ENCODE results near the gene PHKG1.
"Not testable (repeated sequence)": the region's sequence is repeated elsewhere in the genome, so short reads cannot be mapped to it uniquely, and the experiment has no call there.

GRCh38 chr7:56045758-56046157 is 47.0 kb downstream of the PHKG1 start:
- not testable (repeated sequence) for TF ChIP-seq ZNF274 (IDR thresholded peaks at IDR 0.05; ENCODE audit: insufficient read depth, insufficient read length); RFX5 (IDR thresholded peaks at IDR 0.05; ENCODE audit: low read depth, low read length); EZH2 (IDR thresholded peaks at IDR 0.05; ENCODE audit: borderline replicate concordance, control insufficient read depth, low read depth, low read length); STAT1 (conservative IDR thresholded peaks at IDR 0.05)
- TF ChIP-seq, protein P1, sequence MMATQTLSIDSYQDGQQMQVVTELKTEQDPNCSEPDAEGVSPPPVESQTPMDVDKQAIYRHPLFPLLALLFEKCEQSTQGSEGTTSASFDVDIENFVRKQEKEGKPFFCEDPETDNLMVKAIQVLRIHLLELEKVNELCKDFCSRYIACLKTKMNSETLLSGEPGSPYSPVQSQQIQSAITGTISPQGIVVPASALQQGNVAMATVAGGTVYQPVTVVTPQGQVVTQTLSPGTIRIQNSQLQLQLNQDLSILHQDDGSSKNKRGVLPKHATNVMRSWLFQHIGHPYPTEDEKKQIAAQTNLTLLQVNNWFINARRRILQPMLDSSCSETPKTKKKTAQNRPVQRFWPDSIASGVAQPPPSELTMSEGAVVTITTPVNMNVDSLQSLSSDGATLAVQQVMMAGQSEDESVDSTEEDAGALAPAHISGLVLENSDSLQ (IDR thresholded peaks at IDR 0.05): not testable (repeated sequence)
